GM21576 (cell line): ENCODE results near the gene HDAC1.

ENCODE experiments used
- ATAC-seq: cut with Tn5 transposase; IDR thresholded peaks from one replicate; pipeline ENCODE4 v1.9.1; 2021; ENCODE audit warnings: mild to moderate bottlenecking, moderate library complexity; ENCODE audit not compliant: unreplicated experiment

HDAC1 gene

DNA sequence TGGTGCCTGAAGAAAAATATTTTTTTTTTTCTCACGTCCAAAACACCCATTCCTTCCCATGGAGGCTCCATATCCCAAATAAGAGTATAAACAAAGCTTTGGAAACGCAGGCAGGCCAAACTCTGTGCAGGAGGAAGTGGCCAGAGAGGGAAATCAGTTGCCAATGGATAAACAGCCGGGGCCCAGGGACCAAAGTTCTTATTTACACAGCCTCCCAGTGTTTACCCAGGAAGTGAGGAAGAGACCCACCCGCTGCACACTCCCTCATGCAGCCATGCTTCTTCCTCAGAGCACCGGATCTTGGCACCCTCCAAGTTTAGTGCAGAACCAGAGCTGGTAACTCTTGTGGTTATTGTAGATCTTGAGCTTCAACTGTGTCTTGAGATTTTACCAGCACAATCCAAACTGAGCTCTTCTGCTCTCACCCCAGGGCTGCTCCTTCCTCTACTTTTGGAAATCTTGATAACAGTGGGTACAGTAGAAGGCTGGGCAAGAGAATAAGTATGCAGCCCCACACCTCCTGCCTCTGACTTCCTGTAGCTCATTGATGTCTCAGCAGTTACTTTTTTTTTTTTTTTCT is 29.9 kb downstream of the HDAC1 start:
- no peak for ATAC-seq

DNA sequence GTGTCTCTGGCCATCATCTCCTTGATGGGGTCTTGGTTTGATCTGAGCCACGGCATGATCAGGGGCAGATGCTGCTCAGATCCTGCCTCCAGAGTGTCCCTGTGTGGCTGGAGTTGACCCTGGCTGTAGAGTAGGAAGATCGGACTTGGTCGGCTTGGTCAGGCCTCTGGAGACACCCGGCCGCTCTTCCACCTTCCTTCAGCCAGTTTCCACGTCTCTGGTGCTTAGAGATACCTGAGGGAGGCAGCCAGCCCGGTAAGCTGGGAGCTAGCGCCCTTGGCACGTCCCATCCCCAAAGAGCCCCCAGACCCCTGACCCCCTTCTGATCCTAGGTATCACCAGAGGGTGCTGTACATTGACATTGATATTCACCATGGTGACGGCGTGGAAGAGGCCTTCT is 35.3 kb downstream of the HDAC1 start:
- no peak for ATAC-seq

DNA sequence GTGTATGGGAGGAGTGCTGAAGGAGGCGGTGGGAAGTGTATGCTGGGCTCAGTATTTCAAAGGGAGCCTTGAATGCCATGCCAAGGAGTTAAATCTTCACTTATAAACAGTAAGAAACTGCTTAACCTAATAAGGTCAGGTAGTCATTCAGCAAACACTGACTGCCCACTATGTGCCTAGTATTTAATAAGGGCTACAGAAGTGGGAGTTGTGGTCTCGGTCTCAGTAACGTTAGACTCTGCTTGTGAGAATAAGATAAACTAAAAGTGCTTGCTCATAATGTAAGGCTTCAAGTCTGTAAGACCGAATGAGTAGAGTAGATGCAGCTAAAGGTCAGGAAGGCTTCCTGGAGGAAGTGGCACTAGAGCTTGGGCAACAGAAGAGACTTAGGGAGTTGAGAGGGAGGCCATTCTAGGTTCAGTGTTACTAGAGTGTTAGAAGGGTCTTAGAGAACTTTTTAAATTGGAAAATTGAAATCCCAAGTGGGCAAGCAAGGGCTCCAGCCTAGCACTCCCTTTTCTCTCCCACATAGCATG is 38.1 kb downstream of the HDAC1 start:
- ATAC-seq = no peak

DNA sequence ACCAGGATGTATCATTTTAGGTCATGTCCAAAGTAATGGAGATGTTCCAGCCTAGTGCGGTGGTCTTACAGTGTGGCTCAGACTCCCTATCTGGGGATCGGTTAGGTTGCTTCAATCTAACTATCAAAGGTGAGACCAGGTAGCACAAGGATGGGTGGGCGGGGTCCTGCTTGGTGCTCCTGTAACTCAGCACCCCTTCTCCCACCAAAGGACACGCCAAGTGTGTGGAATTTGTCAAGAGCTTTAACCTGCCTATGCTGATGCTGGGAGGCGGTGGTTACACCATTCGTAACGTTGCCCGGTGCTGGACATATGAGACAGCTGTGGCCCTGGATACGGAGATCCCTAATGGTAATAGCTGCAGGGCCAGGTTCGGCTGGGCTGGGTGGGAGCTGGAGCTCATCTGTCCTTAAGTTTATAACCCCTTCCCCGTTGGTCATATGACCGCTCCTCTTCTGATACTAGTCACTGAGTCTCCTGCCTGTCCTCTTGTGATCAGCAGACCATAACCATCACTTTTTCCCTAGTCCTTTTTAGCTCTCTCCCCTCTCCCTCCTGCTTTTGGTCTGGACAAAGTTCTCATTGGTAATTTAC is 38.8 kb downstream of the HDAC1 start:
- no peak for ATAC-seq

DNA sequence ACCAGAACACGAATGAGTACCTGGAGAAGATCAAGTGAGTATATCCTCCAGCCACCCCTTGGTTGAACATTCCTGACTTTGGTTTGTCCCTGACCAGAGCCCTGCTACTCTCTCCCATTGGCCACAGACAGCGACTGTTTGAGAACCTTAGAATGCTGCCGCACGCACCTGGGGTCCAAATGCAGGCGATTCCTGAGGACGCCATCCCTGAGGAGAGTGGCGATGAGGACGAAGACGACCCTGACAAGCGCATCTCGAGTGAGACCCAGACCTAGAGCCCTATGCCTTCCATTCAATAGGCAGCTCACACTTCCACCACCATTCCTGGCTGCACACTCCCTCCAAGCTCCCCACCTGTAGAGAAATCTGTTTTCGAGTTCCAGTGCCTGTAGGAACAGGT is 39.7 kb downstream of the HDAC1 start:
- no peak for ATAC-seq

DNA sequence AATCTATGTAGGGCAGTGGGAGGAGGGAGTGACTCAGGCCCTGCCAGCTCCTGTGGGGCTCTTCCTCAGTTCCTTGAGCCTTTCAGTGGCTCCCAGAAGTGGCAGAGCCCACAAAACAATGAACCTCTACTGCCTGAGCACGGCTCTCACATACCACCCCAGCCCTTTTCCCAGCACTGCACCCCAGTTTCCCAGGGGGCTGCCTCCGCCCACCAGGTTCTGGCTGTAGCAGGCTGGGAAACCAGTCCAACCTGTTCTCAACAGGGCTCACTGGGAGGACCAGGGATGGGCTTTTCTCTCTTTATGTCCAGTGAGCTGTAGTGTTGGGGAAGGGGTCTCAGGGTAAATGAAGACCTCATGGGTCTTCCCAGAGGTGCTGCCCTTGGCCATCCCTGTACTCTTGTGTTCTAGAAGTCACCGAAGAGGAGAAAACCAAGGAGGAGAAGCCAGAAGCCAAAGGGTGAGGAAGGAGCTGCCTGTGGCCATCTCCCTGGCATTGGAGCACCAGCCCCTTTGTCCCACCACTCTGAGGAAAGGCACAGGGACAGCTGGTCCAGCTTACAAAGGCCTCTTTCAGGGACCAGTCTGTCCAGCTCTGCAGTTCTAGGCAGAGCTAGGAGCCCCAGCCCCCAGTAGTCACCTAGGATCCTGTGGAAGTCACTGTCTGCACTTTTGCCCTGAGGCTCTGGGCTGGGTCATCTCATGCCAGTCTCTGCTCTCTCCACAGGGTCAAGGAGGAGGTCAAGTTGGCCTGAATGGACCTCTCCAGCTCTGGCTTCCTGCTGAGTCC is 40.6 kb downstream of the HDAC1 start:
- ATAC-seq = no peak

DNA sequence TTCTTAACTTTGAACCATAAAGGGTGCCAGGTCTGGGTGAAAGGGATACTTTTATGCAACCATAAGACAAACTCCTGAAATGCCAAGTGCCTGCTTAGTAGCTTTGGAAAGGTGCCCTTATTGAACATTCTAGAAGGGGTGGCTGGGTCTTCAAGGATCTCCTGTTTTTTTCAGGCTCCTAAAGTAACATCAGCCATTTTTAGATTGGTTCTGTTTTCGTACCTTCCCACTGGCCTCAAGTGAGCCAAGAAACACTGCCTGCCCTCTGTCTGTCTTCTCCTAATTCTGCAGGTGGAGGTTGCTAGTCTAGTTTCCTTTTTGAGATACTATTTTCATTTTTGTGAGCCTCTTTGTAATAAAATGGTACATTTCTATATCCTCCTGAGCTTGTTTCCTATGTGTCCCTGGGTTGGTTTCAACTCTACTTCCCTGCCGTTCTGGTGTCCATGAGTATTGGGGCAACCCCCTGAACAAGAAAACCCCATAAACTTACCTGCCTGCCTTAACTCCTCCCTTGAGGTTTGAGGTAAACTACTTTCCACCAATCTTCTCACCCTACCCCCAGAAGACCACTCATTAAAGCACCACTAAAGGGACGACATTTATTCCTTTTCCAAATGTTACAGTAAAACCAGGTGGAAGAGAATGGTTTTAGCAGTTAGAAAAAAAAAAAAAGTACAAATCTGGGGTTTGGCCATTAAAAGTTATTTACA is 41.5 kb downstream of the HDAC1 start:
- ATAC-seq = no peak

DNA sequence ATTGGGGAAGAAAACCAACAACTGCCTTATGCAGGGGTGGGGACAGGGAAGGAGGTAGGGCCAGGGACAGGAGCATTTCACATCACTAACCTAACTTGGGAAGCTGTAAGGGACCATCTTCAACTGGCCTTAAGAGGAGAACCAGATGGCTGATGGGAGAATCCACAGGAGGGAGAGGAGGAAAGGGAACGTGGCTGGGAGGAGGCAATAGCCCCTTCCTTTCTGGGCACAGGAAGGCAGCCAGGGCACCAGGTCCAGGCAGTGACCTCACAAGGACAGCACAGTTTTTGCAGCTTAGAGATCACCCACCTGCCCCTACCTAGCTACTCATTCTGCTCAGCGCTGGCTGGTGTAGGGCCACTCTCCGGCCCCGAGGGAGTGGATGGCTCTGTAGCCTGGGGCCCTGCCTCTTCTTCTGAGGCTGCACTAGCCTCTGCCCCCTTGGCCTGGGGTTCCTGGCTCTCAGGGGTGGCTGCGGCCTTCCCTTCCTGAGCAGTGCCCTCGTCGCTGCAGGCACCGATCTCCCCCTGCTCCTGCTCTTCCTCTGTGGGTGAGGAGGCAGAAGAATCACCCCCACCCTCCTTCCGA is 42.5 kb downstream of the HDAC1 start:
- no peak for ATAC-seq

DNA sequence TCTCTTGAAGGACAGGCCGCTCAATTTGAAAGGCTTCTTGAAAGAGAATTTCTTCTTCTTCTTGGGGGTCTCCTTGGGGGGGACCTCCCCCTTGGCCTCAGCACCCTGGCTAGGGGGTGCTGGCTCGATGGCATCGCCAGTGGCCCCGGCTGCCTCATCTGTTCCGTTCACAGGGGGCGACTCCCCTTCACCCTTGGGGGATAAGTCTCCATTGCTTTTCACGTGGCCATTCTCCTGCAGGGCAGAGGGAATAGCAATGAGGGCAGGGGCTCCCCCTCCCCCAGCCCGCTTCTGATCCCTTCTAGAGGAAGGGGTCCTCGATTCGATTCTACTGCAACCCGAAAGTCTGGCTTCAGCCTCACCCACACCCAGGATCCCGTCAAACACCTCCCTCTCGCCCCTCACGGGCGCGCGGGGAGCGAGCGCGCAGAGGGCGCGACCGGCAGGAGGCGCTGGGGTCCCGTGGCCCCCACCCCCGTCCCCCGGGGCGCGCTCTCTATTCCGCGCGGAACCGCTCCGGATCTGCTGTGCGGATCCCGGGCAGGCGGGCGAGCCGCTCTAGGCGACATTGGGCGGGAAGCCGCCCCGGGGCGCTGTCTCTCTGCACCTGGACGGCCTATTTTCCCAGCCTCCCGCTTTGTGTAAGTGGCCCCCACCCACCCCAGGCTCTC is 43.1 kb downstream of the HDAC1 start:
- ATAC-seq = no peak

DNA sequence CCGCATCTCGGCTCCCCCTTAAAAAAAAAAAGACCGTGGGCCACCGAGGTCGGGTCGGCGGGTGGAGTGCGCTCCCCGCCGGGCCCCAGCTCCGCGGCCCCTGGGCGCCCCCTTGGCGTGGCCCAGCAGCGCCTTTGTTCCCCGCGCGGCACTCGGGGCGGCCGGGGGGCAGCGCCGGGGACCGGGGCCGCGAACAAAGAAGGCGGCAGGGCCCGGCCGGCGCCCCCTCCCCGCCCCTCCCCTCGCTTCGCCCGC is 43.6 kb downstream of the HDAC1 start:
- ATAC-seq = no peak

DNA sequence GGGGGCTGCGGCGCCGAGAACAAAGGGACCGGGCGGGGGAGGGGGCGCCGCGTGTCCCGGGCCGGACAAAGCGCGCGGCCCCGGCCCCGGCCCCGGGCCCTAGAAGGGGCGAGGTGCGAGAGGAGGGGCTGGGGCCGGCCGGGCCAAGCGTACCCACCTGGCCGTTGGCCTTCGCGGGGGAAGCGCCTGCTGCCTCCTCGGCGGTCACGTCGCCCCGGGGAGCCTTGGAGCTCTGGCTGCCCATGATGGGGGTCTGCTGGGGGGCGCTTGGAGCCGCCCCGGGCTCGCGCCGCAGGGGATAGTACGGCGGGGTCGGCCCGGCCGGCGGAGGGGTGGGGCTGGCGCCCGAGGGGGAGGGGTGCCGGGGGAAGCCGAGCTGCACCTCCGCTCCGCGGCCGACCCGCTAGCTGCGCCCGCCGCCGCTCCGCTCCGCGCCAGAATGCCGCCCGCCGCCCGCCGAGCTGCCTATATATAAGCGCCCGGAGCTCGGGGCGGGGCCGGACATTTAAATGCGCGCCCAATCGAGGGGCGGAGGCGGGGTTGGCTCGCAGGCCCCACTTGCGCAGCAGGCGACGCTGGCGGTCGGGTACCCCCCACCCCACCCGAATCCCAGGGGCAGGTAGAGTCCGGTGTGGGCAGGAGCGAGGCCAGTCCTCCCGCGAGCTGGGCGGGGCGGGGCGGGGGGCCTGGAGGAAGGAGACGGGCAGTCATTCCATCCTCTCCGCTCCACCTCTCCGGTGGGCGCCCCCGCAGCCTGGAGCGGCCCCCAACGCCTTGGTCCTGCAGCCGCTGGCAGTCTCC is 44.1 kb downstream of the HDAC1 start, which contains the start of gene MARCKSL1:
TSS of gene MARCKSL1 (minus strand) at position 444 of the 801 bp plus-strand sequence. CDS start at position 244, 200 bp downstream.
- ATAC-seq = no peak

DNA sequence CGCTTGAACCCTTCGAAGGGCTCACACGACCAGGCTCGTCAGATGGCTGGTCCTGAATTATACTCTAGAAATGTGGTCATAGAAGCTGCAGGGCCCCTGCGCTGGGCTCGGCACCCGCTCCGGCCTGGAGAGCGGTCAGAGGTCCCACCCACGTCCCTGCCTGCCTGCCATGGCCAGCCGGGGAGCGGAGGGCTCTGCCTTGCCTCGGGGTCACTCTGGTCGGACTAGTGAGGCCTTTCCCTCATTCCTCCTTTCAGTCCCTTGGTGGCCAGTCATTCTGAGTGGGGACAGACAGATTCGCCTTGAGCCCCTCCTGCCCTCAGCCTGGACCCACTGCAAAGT is 44.7 kb downstream of the HDAC1 start:
- ATAC-seq = no peak

DNA sequence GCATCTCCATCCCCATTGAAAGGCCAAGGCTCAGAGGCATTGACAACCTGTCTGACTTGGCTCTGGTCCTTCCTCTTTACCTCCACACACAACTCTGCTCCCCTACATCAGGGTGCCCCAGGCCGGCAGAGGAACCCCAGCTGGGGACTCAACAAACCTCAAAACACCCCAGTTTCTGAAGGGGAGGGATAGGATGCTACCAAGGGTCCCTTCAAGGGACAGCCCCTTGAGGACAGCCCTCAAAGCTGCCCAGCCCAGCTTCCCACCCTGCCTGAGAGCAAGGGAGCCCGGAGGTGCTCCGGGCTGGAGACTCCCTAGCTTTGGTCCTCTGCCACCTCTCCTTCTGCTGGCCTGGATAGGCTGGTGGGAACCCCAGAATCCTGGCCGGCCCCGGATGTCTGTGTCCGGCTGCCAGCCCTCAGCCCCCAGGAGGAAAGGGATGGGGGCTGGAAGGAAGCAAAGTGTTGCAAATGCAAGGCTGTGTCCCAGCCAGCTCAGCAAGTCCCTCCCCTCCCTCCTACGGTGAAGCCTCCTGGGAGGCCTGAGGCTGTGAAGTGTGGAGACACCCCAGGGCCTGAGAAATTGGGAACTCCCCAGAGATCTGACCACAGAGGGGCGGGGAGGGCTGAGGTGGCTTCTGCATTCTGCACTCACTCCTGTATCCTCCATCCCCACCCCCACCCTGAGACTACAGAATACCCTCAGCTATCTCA is 45.2 kb downstream of the HDAC1 start:
- no peak for ATAC-seq

DNA sequence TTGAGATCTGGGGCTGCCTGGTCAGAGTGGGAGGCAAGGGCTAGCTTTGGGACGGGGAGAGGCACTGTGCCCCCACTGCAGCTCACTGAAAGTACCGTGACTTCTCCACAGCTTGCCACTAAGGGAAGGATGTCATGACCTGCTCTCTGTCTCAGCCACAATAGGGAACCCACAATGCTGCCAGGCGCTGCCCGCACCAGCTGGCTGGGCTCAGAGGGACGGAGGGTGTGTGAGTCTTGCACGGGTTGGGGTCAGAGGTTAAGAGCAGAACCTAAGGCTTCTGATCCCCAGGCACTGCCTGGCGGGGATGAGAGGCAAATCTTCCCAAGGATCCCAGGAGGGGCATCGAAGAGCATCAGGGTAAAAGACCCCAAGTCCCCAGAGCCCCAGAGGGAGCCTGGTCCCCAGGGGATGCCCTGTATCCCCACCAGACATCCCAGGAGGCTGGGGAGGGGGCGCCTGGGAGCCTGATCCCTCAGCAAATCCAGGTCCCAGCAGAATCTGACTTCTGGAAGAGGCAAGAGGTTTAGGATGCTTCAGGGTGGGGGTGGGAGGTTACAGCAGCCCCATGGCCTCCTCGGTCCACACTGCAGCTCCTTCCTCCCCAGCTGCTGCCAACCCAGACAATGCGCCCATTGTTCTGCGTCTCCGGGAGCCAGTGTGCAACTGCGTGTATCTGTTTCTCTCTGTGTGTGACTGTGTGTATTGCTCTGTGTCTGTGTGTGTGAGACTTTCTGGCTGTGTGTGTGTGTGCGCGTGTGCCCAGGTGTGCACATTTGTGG is 46.2 kb downstream of the HDAC1 start:
- no peak for ATAC-seq

DNA sequence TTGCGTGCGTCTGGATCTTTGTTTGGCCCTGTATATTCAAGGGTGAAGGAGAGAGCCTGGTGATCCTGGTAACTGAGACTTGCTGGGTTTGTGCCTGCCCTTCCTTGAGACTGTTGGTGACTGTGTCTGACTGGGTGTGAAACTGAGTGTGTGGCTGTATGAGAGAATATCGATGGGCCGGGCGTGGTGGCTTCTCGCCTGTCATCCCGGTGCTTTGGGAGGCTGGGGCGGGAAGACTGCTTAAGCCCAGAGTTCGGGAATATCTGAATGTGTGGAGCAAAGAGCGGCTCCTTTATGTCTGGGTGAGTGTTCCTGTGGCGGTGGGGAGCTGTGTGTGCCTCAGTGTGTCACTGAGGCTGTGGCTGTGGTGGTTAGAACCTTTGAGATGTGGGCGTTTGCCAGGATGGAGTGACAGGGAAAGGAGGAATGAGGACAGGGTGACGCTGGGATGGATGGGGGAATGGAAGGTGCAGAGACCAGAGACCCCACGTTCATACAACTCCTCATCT is 46.8 kb downstream of the HDAC1 start:
- ATAC-seq = no peak

DNA sequence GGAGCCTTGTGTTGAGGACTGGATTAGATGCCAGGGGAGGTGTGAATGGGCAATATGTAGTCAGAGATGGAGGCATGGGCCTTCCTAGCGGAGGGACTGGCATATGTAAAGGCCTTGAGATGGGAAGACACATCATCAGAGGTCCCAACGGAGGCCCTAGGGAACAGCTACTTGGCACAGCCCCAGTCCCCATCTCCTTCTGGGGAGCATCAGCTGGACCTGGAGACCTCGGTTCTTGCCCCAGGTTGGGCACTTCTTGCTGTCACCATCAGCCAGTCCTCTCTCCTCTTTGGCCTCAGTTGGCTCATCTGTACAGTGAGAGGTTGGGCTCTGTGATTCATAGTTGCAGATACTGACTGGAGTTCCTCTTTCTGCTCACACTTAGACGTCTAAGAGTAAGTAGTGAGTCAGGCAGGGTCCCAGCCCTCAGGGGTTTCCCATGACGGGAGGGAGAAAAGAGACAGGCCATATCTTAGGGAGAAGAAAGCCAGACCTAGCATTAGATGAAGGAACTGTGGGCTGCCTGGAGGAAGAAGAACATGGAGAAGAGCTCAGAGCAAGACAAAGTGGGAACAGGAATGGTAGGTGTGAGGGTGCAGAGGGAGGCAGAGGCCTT is 47.6 kb downstream of the HDAC1 start:
- no peak for ATAC-seq

DNA sequence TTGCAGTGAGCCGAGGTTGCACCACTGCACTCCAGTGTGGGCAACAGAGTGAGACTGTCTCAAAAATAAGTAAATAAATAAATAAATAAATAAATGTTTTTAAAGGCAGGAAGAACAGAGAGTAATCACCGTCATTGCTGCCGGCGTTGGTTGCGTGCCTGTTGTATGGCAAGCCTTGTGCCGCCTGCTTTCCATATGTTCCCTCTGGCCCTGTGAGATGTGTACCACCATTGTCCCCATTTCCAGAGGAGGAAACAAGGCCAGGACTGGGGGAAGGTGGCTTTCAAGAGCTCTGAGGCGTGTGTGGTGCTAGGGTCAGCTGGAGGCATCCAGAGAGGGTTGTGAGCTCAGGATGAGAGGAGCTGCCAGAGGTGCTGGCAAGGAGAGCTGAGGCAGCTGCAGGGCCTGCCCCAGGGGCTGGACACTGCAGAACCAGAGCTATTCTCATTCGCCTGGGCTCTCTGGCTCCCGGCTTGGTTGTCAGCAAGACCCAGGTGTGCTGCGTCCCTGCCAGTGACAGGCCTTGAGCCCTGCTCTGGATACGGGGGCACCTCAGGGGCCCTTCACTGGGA is 49.4 kb downstream of the HDAC1 start:
- ATAC-seq = no peak

DNA sequence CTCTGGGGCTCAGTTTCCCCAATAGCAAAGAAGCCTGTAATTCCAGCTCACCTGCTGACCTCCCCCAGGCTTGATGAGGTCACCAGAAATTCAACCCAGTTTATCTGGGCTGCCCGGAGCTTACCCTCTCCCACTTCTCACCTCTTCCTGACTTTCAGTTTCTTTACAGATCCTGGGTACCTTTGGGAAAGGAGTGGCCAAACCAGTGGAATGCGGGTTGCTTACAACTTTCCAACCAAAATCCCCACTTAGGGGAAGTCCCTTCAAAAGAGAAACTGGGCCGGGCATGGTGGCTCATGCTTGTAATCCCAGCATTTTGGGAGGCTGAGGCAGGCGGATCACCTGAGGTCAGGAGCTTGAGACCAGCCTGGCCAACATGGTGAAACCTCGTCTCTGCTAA is 50.1 kb downstream of the HDAC1 start:
- no peak for ATAC-seq
